HepG2 (cell line): ENCODE data around the gene KRTAP10-6. TPM values are rescaled to one million over a fixed set of nuclear protein-coding genes. Genes with fewer than 3 reads are reported as not detected.
A peak's percentile ranks its signal among the peaks of the same experiment; 100 is the strongest.

ENCODE experiments used
- ATAC-seq: fragments of 200-7000 bp; cut with Tn5 transposase; 3 replicates; pipeline ENCODE4 v1.9.1; 2020; ENCODE audit warnings: mild to moderate bottlenecking, moderate library complexity
- BruUV-seq: library from RNA; stranded (reverse); fragments of 400-500 nt; replicated peaks from 2 replicates; lab custom pipeline; 2021; lab: Mats Ljungman, UMichigan
- CTCF ChIA-PET: fragments of 300-600 bp; formaldehyde crosslinking; extraction: SDS; loops from one replicate; lab custom pipeline; 2021; ENCODE audit warnings: low total read pairs, inconsistent platforms, low intra/inter-chr PET ratio; lab: Yijun Ruan, JAX
- POLR2A ChIA-PET: fragments of 350-600 bp; sonication (Branson Sonifier 250); formaldehyde crosslinking; loops from one replicate; lab custom pipeline; 2020; ENCODE audit warnings: antibody characterized with exemption, inconsistent platforms; lab: Yijun Ruan, JAX
- DNase-seq: peaks from one replicate; pipeline ENCODE4 v3.0.0-alpha.2; 2015; ENCODE audit warnings: low spot score
- FAIRE-seq: peaks from 3 replicates; lab custom pipeline; 2011; peaks lifted over from hg19 to GRCh38; lab: Jason Lieb, UNC
- H2AFZ ChIP-seq: one replicate; pipeline ENCODE4 v1.6.1; 2011; ENCODE audit warnings: low read length, inconsistent platforms
- H3K27ac ChIP-seq: fragments of 300-600 bp; 3 replicates; pipeline ENCODE4 v1.8.0; 2011; ENCODE audit warnings: mixed run types, mild to moderate bottlenecking, mixed read lengths, low read length, inconsistent platforms; ENCODE audit not compliant: insufficient read depth; ENCODE audit errors: extremely low read length
- H3K27me3 ChIP-seq, 2 experiments: fragments of 200-600 bp in 1 of 2; 2 replicates in 1 of 2; 3 replicates in 1 of 2; pipeline versions ENCODE4 v1.6.0 to v1.8.0; 2011; ENCODE audit warnings: low read length in 2 of 2, mild to moderate bottlenecking in 2 of 2, moderate library complexity in 2 of 2, inconsistent platforms in 1 of 2; ENCODE audit not compliant: insufficient read depth in 2 of 2, control insufficient read depth in 1 of 2
- H3K36me3 ChIP-seq, 2 experiments: fragments of 200-600 bp in 1 of 2; replicated peaks in 1 of 2; 2 replicates in 1 of 2; 3 replicates in 1 of 2; pipeline versions ENCODE4 v1.5.1 to v1.8.0; 2011; ENCODE audit warnings: low read length in 2 of 2, inconsistent platforms in 1 of 2; ENCODE audit not compliant: insufficient read depth in 2 of 2, control insufficient read depth in 1 of 2
- H3K4me1 ChIP-seq: 2 replicates; pipeline ENCODE4 v1.5.1; 2012; ENCODE audit warnings: low read length, inconsistent platforms; ENCODE audit not compliant: insufficient read depth
- H3K4me2 ChIP-seq: 2 replicates; pipeline ENCODE4 v1.6.0; 2011; ENCODE audit warnings: low read depth, low read length, inconsistent platforms
- H3K4me3 ChIP-seq, 3 experiments: fragments of 200-600 bp in 1 of 3; sonication (generic), shearing (Covaris generic) in 1 of 3; replicated peaks in 1 of 3; 2 replicates each; pipeline ENCODE4 v1.5.1; 2011 to 2016; ENCODE audit warnings: low read length in 3 of 3, inconsistent platforms in 2 of 3, low read depth in 2 of 3, mild to moderate bottlenecking in 2 of 3, control low read depth in 1 of 3, mixed read lengths in 1 of 3; ENCODE audit not compliant: insufficient read depth in 1 of 3
- H3K79me2 ChIP-seq: one replicate; pipeline ENCODE4 v1.6.1; 2011; ENCODE audit warnings: low read length, inconsistent platforms; ENCODE audit not compliant: insufficient read depth
- H3K9ac ChIP-seq: 2 replicates; pipeline ENCODE4 v1.6.0; 2011; ENCODE audit warnings: mild to moderate bottlenecking, low read depth, low read length, inconsistent platforms; ENCODE audit not compliant: insufficient read depth
- H3K9me3 ChIP-seq: 2 replicates; pipeline ENCODE4 v1.5.1; 2012; ENCODE audit warnings: mild to moderate bottlenecking, low read length
- H4K20me1 ChIP-seq: 2 replicates; pipeline ENCODE4 v1.6.0; 2011; ENCODE audit warnings: inconsistent platforms, mild to moderate bottlenecking, low read length, moderate library complexity; ENCODE audit not compliant: insufficient read depth
- ELF1 ChIP-seq: sonication (generic); formaldehyde crosslinking; IDR thresholded peaks from 2 replicates; pipeline ENCODE4 v1.4.0; 2020; ENCODE audit warnings: missing genetic modification reagents
- HDAC6 ChIP-seq: fragments of 200-600 bp; sonication (generic); IDR thresholded peaks from 2 replicates; pipeline ENCODE4 v1.7.0; 2017; ENCODE audit warnings: mild to moderate bottlenecking, antibody characterized with exemption, low read length, low read depth
- ZNF687 ChIP-seq: sonication (generic); formaldehyde crosslinking; IDR thresholded peaks from 2 replicates; pipeline ENCODE4 v1.5.1; 2020; ENCODE audit warnings: mild to moderate bottlenecking, missing genetic modification reagents, moderate library complexity
- WGBS: methylation state at CpG from one replicate; pipeline ENCODE4 v1.1.6; 2017; ENCODE audit warnings: low lambda C conversion rate; 5-methylcytosine and 5-hydroxymethylcytosine counted together
- in situ Hi-C: cut with HindIII; loops from 2 replicates; pipeline ENCODE4 v1.10.0; 2017; ENCODE audit warnings: low pct_unique_long_range_greater_than_20kb; ENCODE audit not compliant: extremely low pct_ligation_motif_present
- intact Hi-C: fragments of 100-400 bp; cut with micrococcal nuclease; formaldehyde crosslinking; loops from one replicate; pipeline ENCODE4 v1.10.0; 2022; ENCODE audit not compliant: unreplicated experiment
- polyA plus RNA-seq, 8 experiments: library from polyadenylated mRNA; depleted of rRNA in 3 of 8; stranded (reverse) in 7 of 8; unstranded in 1 of 8; fragments of >200 nt; fragmentation: Illumina TruSeq in 4 of 8; extraction: Trizol in 4 of 8; gene quantifications; 2 replicates each; pipeline versions ENCODE4 v1.2.1 to v1.2.3, GENCODE V29; 2011 to 2016; ENCODE audit warnings: low read depth in 4 of 8, missing spikeins in 1 of 8, mixed read lengths in 1 of 8; ENCODE audit not compliant: insufficient read depth in 1 of 8
- total RNA-seq, 5 experiments: library from RNA; depleted of rRNA; stranded (reverse); fragments of >200 nt; fragmentation: Illumina TruSeq; extraction: Trizol; gene quantifications; 2 replicates each; pipeline ENCODE4 v1.2.3, GENCODE V29; 2016; ENCODE audit warnings: low read depth in 1 of 5

KRTAP10-6 gene
- total and polyA plus RNA-seq, 2 of the 13 experiments (the other 11 are each of a cell fraction or from before 2014, with no cell fraction given), result not detected

- DNase-seq (no peak), FAIRE-seq (no peak), ATAC-seq (peak; percentile 40)
- no peaks in the 10 kb centered on the region; the same call in 1 of the 2 replicates for H3K4me1 ChIP-seq
- ChIA-PET POLR2A (no interaction called here), CTCF (no interaction called here)
- H3K9ac ChIP-seq, result no peak within 1 kb of the TSS
- no peak within 1 kb of the TSS for H3K27ac ChIP-seq
- in situ Hi-C loops, result no loop called here
- H2AFZ ChIP-seq, result no peak within 1 kb of the TSS
- H3K4me3 ChIP-seq, result no peak within 1 kb of the TSS
- H3K9me3 ChIP-seq, result no peaks in the 10 kb centered on the region
- no TSS peak for BruUV-seq
- no peak within 1 kb of the TSS; the same call in 1 of the 2 replicates for H3K4me2 ChIP-seq
- no peaks in the 10 kb centered on the region for H4K20me1 ChIP-seq
- 55% methylated on average over 11 of the region's 17 CpGs for WGBS
- no peak for TF ChIP-seq HDAC6
- TF ChIP-seq ZNF687 (CRISPR knock-in tag), result 0 out of 2 replicates have a peak, but pooled peaks have one; percentile 22
- TF ChIP-seq ELF1, result 0 out of 2 replicates have a peak, but pooled peaks have one; percentile 18
- intact Hi-C loops, result no loop called here
- peaks cover 0 to 3% of the 10 kb centered on the region in 2 experiments; a peak in 2 of 5 replicates for H3K27me3 ChIP-seq
- H3K36me3 ChIP-seq, result no peaks in the 10 kb centered on the region
- no peaks in the 10 kb centered on the region for H3K79me2 ChIP-seq
These were observed 40.9 kb downstream of the KRTAP10-6 start, which contains the start of gene KRTAP10-2 for GRCh38 chr21:44551340-44551961. KRTAP10-2 (minus strand) TSS chr21:44551505; CDS start chr21:44551458, 47 bp downstream.
